Nephron (organoid): ENCODE results near the gene CCDC175.

ENCODE experiments used
- H3K27ac Mint-ChIP-seq, 3 experiments: 2 replicates each; pipeline ENCODE4 v1.8.0; 2020; ENCODE audit warnings: mixed read lengths in 3 of 3, mild to moderate bottlenecking in 2 of 3, moderate library complexity in 1 of 3
- H3K27me3 Mint-ChIP-seq: 2 replicates; pipeline ENCODE4 v1.8.0; 2021; ENCODE audit warnings: low read depth, mild to moderate bottlenecking, moderate library complexity, mixed read lengths
- H3K36me3 Mint-ChIP-seq: 2 replicates; pipeline ENCODE4 v1.8.0; 2020; ENCODE audit warnings: low read depth, mixed read lengths
- H3K4me1 Mint-ChIP-seq: 2 replicates; pipeline ENCODE4 v1.8.0; 2020; ENCODE audit warnings: mixed read lengths
- H3K4me3 Mint-ChIP-seq, 3 experiments: 2 replicates each; pipeline ENCODE4 v1.8.0; 2020; ENCODE audit warnings: mild to moderate bottlenecking in 3 of 3, mixed read lengths in 3 of 3, moderate library complexity in 2 of 3
- H3K9me3 Mint-ChIP-seq: 2 replicates; pipeline ENCODE4 v1.8.0; 2020; ENCODE audit warnings: mixed read lengths
- CTCF ChIP-seq, 3 experiments: fragments of 200-600 bp; sonication (generic); IDR thresholded peaks; one replicate each; pipeline ENCODE4 v1.5.0; 2021; ENCODE audit warnings: antibody characterized with exemption in 3 of 3; ENCODE audit not compliant: unreplicated experiment in 3 of 3

CCDC175 gene

GRCh38 chr14:59520224-59520623 is 56.4 kb downstream of the CCDC175 start:
- Mint-ChIP-seq H3K36me3 (no peaks in the 10 kb centered on the region), H3K4me1 (no peaks in the 10 kb centered on the region), H3K9me3 (peaks cover 3% of the 10 kb centered on the region), H3K4me3 (no peak overlapping the region), H3K27ac (no peak overlapping the region), H3K27me3 (no peaks in the 10 kb centered on the region)
- no peak for TF ChIP-seq CTCF (IDR thresholded peaks at IDR 0.05; ENCODE audit: unreplicated experiment in 3 of 3)

GRCh38 chr14:59511916-59512575 is 64.6 kb downstream of the CCDC175 start:
- Mint-ChIP-seq H3K27me3 (no peaks in the 10 kb centered on the region), H3K4me3 (no peak overlapping the region), H3K4me1 (peaks cover 14% of the 10 kb centered on the region), H3K36me3 (no peaks in the 10 kb centered on the region), H3K9me3 (peaks cover 12% of the 10 kb centered on the region), H3K27ac (no peak overlapping the region)
- TF ChIP-seq CTCF (IDR thresholded peaks at IDR 0.05; ENCODE audit: unreplicated experiment in 3 of 3): peak; percentile 46 to 57 (median 50)

- peaks cover 14% of the 10 kb centered on the region for H3K4me1 Mint-ChIP-seq
- no peak for TF ChIP-seq CTCF (IDR thresholded peaks at IDR 0.05; ENCODE audit: unreplicated experiment in 3 of 3)
- H3K27me3 Mint-ChIP-seq: no peaks in the 10 kb centered on the region
Observed at GRCh38 chr14:59510966-59511365, 65.6 kb downstream of the CCDC175 start.

GRCh38 chr14:59510001-59510400 is 66.6 kb downstream of the CCDC175 start:
- no peaks in the 10 kb centered on the region for H3K36me3 Mint-ChIP-seq
- peaks cover 12% of the 10 kb centered on the region for H3K9me3 Mint-ChIP-seq
- no peaks in the 10 kb centered on the region for H3K27me3 Mint-ChIP-seq
- H3K27ac Mint-ChIP-seq: no peak overlapping the region
- peaks cover 14% of the 10 kb centered on the region for H3K4me1 Mint-ChIP-seq
- no peak overlapping the region for H3K4me3 Mint-ChIP-seq
- no peak for TF ChIP-seq CTCF (IDR thresholded peaks at IDR 0.05; ENCODE audit: unreplicated experiment in 3 of 3)

More at GRCh38 chr14:59510966-59511365, 65.6 kb downstream of the CCDC175 start:
- H3K4me3 Mint-ChIP-seq: no peak overlapping the region
- peak overlapping the region; percentile 50 to 77 (median 69) for H3K27ac Mint-ChIP-seq
- no peaks in the 10 kb centered on the region for H3K36me3 Mint-ChIP-seq
- H3K9me3 Mint-ChIP-seq: peaks cover 12% of the 10 kb centered on the region

- no peak for TF ChIP-seq CTCF (IDR thresholded peaks at IDR 0.05; ENCODE audit: unreplicated experiment in 3 of 3)
- peaks cover 6% of the 10 kb centered on the region for H3K9me3 Mint-ChIP-seq
- no peak overlapping the region for H3K4me3 Mint-ChIP-seq
- H3K27me3 Mint-ChIP-seq: no peaks in the 10 kb centered on the region
- H3K4me1 Mint-ChIP-seq: peaks cover 14% of the 10 kb centered on the region
- H3K27ac Mint-ChIP-seq: no peak overlapping the region
- peaks cover 2% of the 10 kb centered on the region for H3K36me3 Mint-ChIP-seq
Observed at GRCh38 chr14:59509101-59509500, 67.5 kb downstream of the CCDC175 start.

- no peak overlapping the region for H3K27ac Mint-ChIP-seq
- no peak overlapping the region for H3K4me3 Mint-ChIP-seq
- peaks cover 1% of the 10 kb centered on the region for H3K9me3 Mint-ChIP-seq
- H3K4me1 Mint-ChIP-seq: peaks cover 14% of the 10 kb centered on the region
- peaks cover 11% of the 10 kb centered on the region for H3K36me3 Mint-ChIP-seq
- no peaks in the 10 kb centered on the region for H3K27me3 Mint-ChIP-seq
- no peak for TF ChIP-seq CTCF (IDR thresholded peaks at IDR 0.05; ENCODE audit: unreplicated experiment in 3 of 3)
Observed at GRCh38 chr14:59507752-59508103, 68.9 kb downstream of the CCDC175 start.
